ENCODE data around the gene FLYWCH2. TPM values are rescaled to one million over a fixed set of nuclear protein-coding genes. Genes with fewer than 3 reads are reported as not detected.
"Not testable (repeated sequence)": the region's sequence is repeated elsewhere in the genome, so short reads cannot be mapped to it uniquely, and the experiment has no call there.

The FLYWCH2 gene
- polyA plus RNA-seq, 1 donor, result 14.1 TPM

GRCh38 chr16:2937170-2937569 lies 54.2 kb downstream of the FLYWCH2 start:
- no peak for DNase-seq (ENCODE audit: low read depth)

- DNase-seq (ENCODE audit: low read depth), result no peak
Observed at GRCh38 chr16:2938206-2938605, 55.2 kb downstream of the FLYWCH2 start.

GRCh38 chr16:2939968-2940367 lies 57.0 kb downstream of the FLYWCH2 start:
- no peak for DNase-seq (ENCODE audit: low read depth)

- DNase-seq (ENCODE audit: low read depth), result no peak
Observed at GRCh38 chr16:2942045-2942444, 59.0 kb downstream of the FLYWCH2 start.

- DNase-seq (ENCODE audit: low read depth), result not testable (repeated sequence)
Observed at GRCh38 chr16:2943716-2944115, 60.7 kb downstream of the FLYWCH2 start.

- DNase-seq (ENCODE audit: low read depth), result no peak
Observed at GRCh38 chr16:2946649-2947048, 63.6 kb downstream of the FLYWCH2 start.

Other genes with a start within 250 kb of the FLYWCH2 start
- gene KCTD5, start 200.7 kb upstream of the FLYWCH2 start, polyA plus RNA-seq (ENCODE audit: insufficient read length), result 24.4 TPM
- 1.4 TPM for gene PRSS27, start 163.0 kb upstream of the FLYWCH2 start, polyA plus RNA-seq (ENCODE audit: insufficient read length)
- gene SRRM2, start 130.6 kb upstream of the FLYWCH2 start, polyA plus RNA-seq (ENCODE audit: insufficient read length), result 485 TPM
- 158 TPM for gene ELOB, start 105.9 kb upstream of the FLYWCH2 start, polyA plus RNA-seq (ENCODE audit: insufficient read length)
- gene PRSS33, start 95.7 kb upstream of the FLYWCH2 start, polyA plus RNA-seq (ENCODE audit: insufficient read length), result not detected
- gene PRSS41, start 84.7 kb upstream of the FLYWCH2 start, polyA plus RNA-seq (ENCODE audit: insufficient read length), result not detected
- gene PRSS21, start 66.0 kb upstream of the FLYWCH2 start, polyA plus RNA-seq (ENCODE audit: insufficient read length), result 0.28 TPM
- 0.39 TPM for gene ZG16B, start 52.9 kb upstream of the FLYWCH2 start, polyA plus RNA-seq (ENCODE audit: insufficient read length)
- not detected for gene PRSS22, start 25.0 kb upstream of the FLYWCH2 start, polyA plus RNA-seq (ENCODE audit: insufficient read length)
- 24.9 TPM for gene FLYWCH1, start 28.7 kb downstream of the FLYWCH2 start, polyA plus RNA-seq (ENCODE audit: insufficient read length)
- gene KREMEN2, start 81.1 kb downstream of the FLYWCH2 start, polyA plus RNA-seq (ENCODE audit: insufficient read length), result 4.0 TPM
- gene PAQR4, start 86.1 kb downstream of the FLYWCH2 start, polyA plus RNA-seq (ENCODE audit: insufficient read length), result 5.3 TPM
- gene PKMYT1, start 97.2 kb downstream of the FLYWCH2 start, polyA plus RNA-seq (ENCODE audit: insufficient read length), result 9.9 TPM
- 3.6 TPM for gene CLDN9, start 129.7 kb downstream of the FLYWCH2 start, polyA plus RNA-seq (ENCODE audit: insufficient read length)
- 0.19 TPM for gene CLDN6, start 135.0 kb downstream of the FLYWCH2 start, polyA plus RNA-seq (ENCODE audit: insufficient read length)
- 79.1 TPM for gene TNFRSF12A, start 137.2 kb downstream of the FLYWCH2 start, polyA plus RNA-seq (ENCODE audit: insufficient read length)
- gene HCFC1R1, start 140.7 kb downstream of the FLYWCH2 start, polyA plus RNA-seq (ENCODE audit: insufficient read length), result 109 TPM
- gene THOC6, start 140.8 kb downstream of the FLYWCH2 start, polyA plus RNA-seq (ENCODE audit: insufficient read length), result 18.4 TPM
- not detected for gene BICDL2, start 153.7 kb downstream of the FLYWCH2 start, polyA plus RNA-seq (ENCODE audit: insufficient read length)
- gene MMP25, start 163.3 kb downstream of the FLYWCH2 start, polyA plus RNA-seq (ENCODE audit: insufficient read length), result 1.9 TPM
- 121 TPM for gene IL32, start 182.4 kb downstream of the FLYWCH2 start, polyA plus RNA-seq (ENCODE audit: insufficient read length)
- 0.08 TPM for gene ZSCAN10, start 216.1 kb downstream of the FLYWCH2 start, polyA plus RNA-seq (ENCODE audit: insufficient read length)
- gene ZNF205, start 229.4 kb downstream of the FLYWCH2 start, polyA plus RNA-seq (ENCODE audit: insufficient read length), result 13.0 TPM